ENCODE measurements around the gene MYLK4.

GRCh38 chr6:2667617-2668016 lies 83.1 kb downstream of the MYLK4 start:
- TF ChIP-seq CTCF (conservative IDR thresholded peaks at IDR 0.05; ENCODE audit: low read length) (no peak), EZH2phosphoT487 (IDR thresholded peaks at IDR 0.05; ENCODE audit: borderline replicate concordance) (no peak)

All from Loucy (cell line).